Activated T-cell treated with anti-CD3 and anti-CD28 coated beads, Interleukin-2, amount 50 U/mL, for 72 hours (primary cell): ENCODE measurements around the gene IRAG1. TPM values are rescaled to one million over a fixed set of nuclear protein-coding genes. Genes with fewer than 3 reads are reported as not detected.
A peak's percentile ranks its signal among the peaks of the same experiment; 100 is the strongest.

ENCODE experiments used
- ATAC-seq, 2 donors: fragments of 150-1000 bp; cut with Tn5 transposase; replicated peaks in 1 of 2; 2 replicates each; pipeline ENCODE4 v1.10.0; 2021; ENCODE audit warnings: moderate library complexity in 2 of 2, mild to moderate bottlenecking in 1 of 2
- DNase-seq, 2 donors: peaks; one replicate each; pipeline ENCODE4 v3.0.0; 2021 to 2022; ENCODE audit warnings: mixed read lengths in 1 of 2
- H3K27ac Mint-ChIP-seq: one replicate; pipeline ENCODE4 v1.8.0; 2022; ENCODE audit warnings: mild to moderate bottlenecking, moderate library complexity, mixed read lengths
- H3K27me3 Mint-ChIP-seq: one replicate; pipeline ENCODE4 v1.8.0; 2022; ENCODE audit warnings: low read depth, mixed read lengths
- H3K36me3 Mint-ChIP-seq, 2 donors: one replicate each; pipeline ENCODE4 v1.8.0; 2022; ENCODE audit warnings: mixed read lengths in 2 of 2, mild to moderate bottlenecking in 1 of 2; ENCODE audit not compliant: insufficient read depth in 2 of 2
- H3K4me1 Mint-ChIP-seq: one replicate; pipeline ENCODE4 v1.8.0; 2022; ENCODE audit warnings: low read depth, mixed read lengths
- H3K4me3 Mint-ChIP-seq, 2 donors: one replicate each; pipeline ENCODE4 v1.8.0; 2022; ENCODE audit warnings: mild to moderate bottlenecking in 2 of 2, mixed read lengths in 2 of 2, moderate library complexity in 2 of 2
- H3K9me3 Mint-ChIP-seq, 2 donors: one replicate each; pipeline ENCODE4 v1.8.0; 2022; ENCODE audit warnings: mixed read lengths in 2 of 2
- total RNA-seq, 2 donors: library from RNA; stranded (reverse); gene quantifications; one replicate each; pipeline ENCODE4 v1.2.3, GENCODE V29; 2022

Gene IRAG1
- total RNA-seq, 2 donors from 2014 or later, result 0.09 TPM; not detected in 1

- ATAC-seq, result no peak
- Mint-ChIP-seq H3K36me3 (no peaks in the 10 kb centered on the region), H3K4me3 (no peak overlapping the region), H3K27me3 (peaks cover 41% of the 10 kb centered on the region), H3K9me3 (no peaks in the 10 kb centered on the region), H3K27ac (no peak overlapping the region), H3K4me1 (peaks cover 6% of the 10 kb centered on the region)
- DNase-seq, result no peak
Measured at GRCh38 chr11:10670099-10670498, 23.5 kb downstream of the IRAG1 start.

- Mint-ChIP-seq H3K9me3 (no peaks in the 10 kb centered on the region), H3K4me3 (no peak overlapping the region), H3K4me1 (peaks cover 6% of the 10 kb centered on the region), H3K27ac (no peak overlapping the region), H3K36me3 (no peaks in the 10 kb centered on the region), H3K27me3 (peaks cover 37% of the 10 kb centered on the region)
- no peak for ATAC-seq
- no peak for DNase-seq
Measured at GRCh38 chr11:10669258-10670033, 24.1 kb downstream of the IRAG1 start.

GRCh38 chr11:10667521-10667885 lies 26.1 kb downstream of the IRAG1 start:
- Mint-ChIP-seq H3K27ac (no peak overlapping the region), H3K4me1 (no peaks in the 10 kb centered on the region), H3K9me3 (no peaks in the 10 kb centered on the region), H3K36me3 (no peaks in the 10 kb centered on the region), H3K4me3 (no peak overlapping the region), H3K27me3 (peaks cover 18% of the 10 kb centered on the region)
- DNase-seq (no peak), ATAC-seq (no peak)

GRCh38 chr11:10666556-10667520 lies 26.7 kb downstream of the IRAG1 start:
- peaks cover 18% of the 10 kb centered on the region for H3K27me3 Mint-ChIP-seq
- ATAC-seq, result no peak
- H3K9me3 Mint-ChIP-seq, result no peaks in the 10 kb centered on the region
- H3K27ac Mint-ChIP-seq, result no peak overlapping the region
- H3K4me3 Mint-ChIP-seq, result no peak overlapping the region
- DNase-seq, result no peak
- no peaks in the 10 kb centered on the region for H3K4me1 Mint-ChIP-seq
- H3K36me3 Mint-ChIP-seq, result no peaks in the 10 kb centered on the region

DNA sequence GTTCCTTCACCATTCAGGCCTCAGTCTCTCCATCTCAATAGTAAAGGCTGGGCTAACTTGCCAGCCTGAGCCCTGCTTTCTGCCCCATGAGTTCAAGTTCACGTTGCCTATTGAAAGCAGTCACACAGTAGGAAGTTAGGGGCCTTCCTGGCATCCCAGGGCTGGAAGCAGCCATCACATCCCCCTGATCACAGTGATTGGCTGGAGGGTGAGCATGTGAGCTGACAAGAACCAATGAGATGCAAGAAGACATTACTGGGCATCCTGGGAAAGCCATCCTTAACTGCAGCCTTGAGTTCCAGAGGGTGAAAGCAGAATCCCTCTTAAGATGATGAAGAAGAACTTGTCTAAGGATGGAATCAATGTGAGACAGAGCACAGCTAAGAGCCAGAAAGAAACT lies 29.1 kb downstream of the IRAG1 start:
- H3K4me3 Mint-ChIP-seq, result no peak overlapping the region
- ATAC-seq, result no peak
- H3K36me3 Mint-ChIP-seq, result no peaks in the 10 kb centered on the region
- H3K27me3 Mint-ChIP-seq, result peaks cover 18% of the 10 kb centered on the region
- H3K27ac Mint-ChIP-seq, result no peak overlapping the region
- H3K9me3 Mint-ChIP-seq, result no peaks in the 10 kb centered on the region
- DNase-seq, result no peak
- peaks cover 5% of the 10 kb centered on the region for H3K4me1 Mint-ChIP-seq

DNA sequence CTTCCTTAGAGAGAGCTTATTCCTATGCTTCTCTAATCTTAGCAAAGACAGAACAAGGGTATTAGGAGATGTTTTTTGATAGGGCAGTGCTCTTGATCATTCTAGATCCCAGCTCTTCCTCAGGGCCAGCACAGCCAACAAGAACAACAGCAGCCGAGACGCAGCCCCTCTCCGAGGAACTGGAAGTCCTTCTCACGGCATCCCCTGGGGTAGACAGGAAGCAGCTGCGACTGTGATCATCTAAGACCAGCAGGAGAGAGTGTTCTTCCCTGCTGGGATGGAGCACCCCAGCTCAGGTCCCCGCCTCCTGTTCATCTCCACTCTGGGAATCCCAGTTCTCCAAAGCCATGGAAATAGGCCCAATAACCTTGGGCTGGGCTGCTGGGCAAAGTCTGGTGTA lies 29.6 kb downstream of the IRAG1 start:
- DNase-seq (no peak), ATAC-seq (no peak)
- no peaks in the 10 kb centered on the region for H3K9me3 Mint-ChIP-seq
- H3K36me3 Mint-ChIP-seq, result no peaks in the 10 kb centered on the region
- H3K27me3 Mint-ChIP-seq, result peaks cover 18% of the 10 kb centered on the region
- H3K4me1 Mint-ChIP-seq, result peaks cover 10% of the 10 kb centered on the region
- H3K4me3 Mint-ChIP-seq, result no peak overlapping the region
- H3K27ac Mint-ChIP-seq, result no peak overlapping the region

DNA sequence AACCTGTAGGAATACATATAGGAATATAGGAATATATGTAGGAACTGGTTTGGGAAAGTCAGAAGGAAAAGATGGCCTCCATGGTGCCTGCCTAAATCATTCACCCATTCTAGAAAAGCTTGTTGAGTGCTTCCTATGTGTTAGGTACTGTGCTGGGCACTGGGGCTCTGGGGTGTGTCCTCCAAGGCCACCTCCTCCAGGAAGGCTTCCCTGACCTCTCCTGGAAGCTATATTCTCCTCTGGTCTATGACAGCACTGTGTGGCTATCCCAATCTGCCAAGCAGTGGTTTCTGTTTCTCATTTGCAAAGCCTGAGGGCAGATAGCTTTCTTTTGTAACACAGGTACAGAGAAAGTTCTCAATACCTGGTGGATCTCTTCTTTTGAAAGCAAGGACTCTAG lies 30.2 kb downstream of the IRAG1 start:
- H3K4me1 Mint-ChIP-seq, result peaks cover 14% of the 10 kb centered on the region
- H3K27me3 Mint-ChIP-seq, result peaks cover 18% of the 10 kb centered on the region
- H3K9me3 Mint-ChIP-seq, result no peaks in the 10 kb centered on the region
- DNase-seq (no peak), ATAC-seq (no peak)
- H3K4me3 Mint-ChIP-seq, result no peak overlapping the region
- no peaks in the 10 kb centered on the region for H3K36me3 Mint-ChIP-seq
- no peak overlapping the region for H3K27ac Mint-ChIP-seq

GRCh38 chr11:10660323-10660722 lies 33.2 kb downstream of the IRAG1 start:
- H3K4me1 Mint-ChIP-seq, result peaks cover 26% of the 10 kb centered on the region
- H3K9me3 Mint-ChIP-seq, result no peaks in the 10 kb centered on the region
- ATAC-seq, result no peak
- no peak overlapping the region for H3K4me3 Mint-ChIP-seq
- H3K27ac Mint-ChIP-seq, result no peak overlapping the region
- no peaks in the 10 kb centered on the region for H3K36me3 Mint-ChIP-seq
- DNase-seq, result no peak
- H3K27me3 Mint-ChIP-seq, result peaks cover 4% of the 10 kb centered on the region

- no peaks in the 10 kb centered on the region for H3K36me3 Mint-ChIP-seq
- peak; percentile 53 to 61 for ATAC-seq
- H3K27ac Mint-ChIP-seq, result peak overlapping the region; percentile 19
- peak; percentile 10 to 12 for DNase-seq
- H3K27me3 Mint-ChIP-seq, result no peaks in the 10 kb centered on the region
- H3K9me3 Mint-ChIP-seq, result no peaks in the 10 kb centered on the region
- H3K4me1 Mint-ChIP-seq, result peaks cover 26% of the 10 kb centered on the region
- no peak overlapping the region for H3K4me3 Mint-ChIP-seq
Measured at GRCh38 chr11:10659339-10660216, 34.0 kb downstream of the IRAG1 start.

- Mint-ChIP-seq H3K27ac (no peak overlapping the region), H3K4me1 (peaks cover 26% of the 10 kb centered on the region), H3K27me3 (no peaks in the 10 kb centered on the region), H3K36me3 (no peaks in the 10 kb centered on the region), H3K4me3 (no peak overlapping the region), H3K9me3 (no peaks in the 10 kb centered on the region)
- DNase-seq (no peak), ATAC-seq (no peak)
Measured at GRCh38 chr11:10658621-10659338, 34.8 kb downstream of the IRAG1 start.

GRCh38 chr11:10657308-10658271 lies 36.0 kb downstream of the IRAG1 start:
- H3K27me3 Mint-ChIP-seq, result no peaks in the 10 kb centered on the region
- ATAC-seq (peak; percentile 61 to 67), DNase-seq (peak in 1 of 2 donors; percentile 23)
- no peak overlapping the region for H3K27ac Mint-ChIP-seq
- no peaks in the 10 kb centered on the region for H3K9me3 Mint-ChIP-seq
- H3K36me3 Mint-ChIP-seq, result no peaks in the 10 kb centered on the region
- H3K4me3 Mint-ChIP-seq, result peak overlapping the region; percentile 50 to 81
- peaks cover 26% of the 10 kb centered on the region for H3K4me1 Mint-ChIP-seq
